Measurements from ENCODE around the gene DDHD1. TPM values are rescaled to one million over a fixed set of nuclear protein-coding genes. Genes with fewer than 3 reads are reported as not detected.

DDHD1 gene
- total RNA-seq, 1 experiment from 2014 or later = 14.0 TPM

GRCh38 chr14:53128303-53129028 lies 24.7 kb downstream of the DDHD1 start:
- TF ChIP-seq CTCF (IDR thresholded peaks at IDR 0.05; ENCODE audit: unreplicated experiment) = no peak
- Mint-ChIP-seq H3K27ac (ENCODE audit: unreplicated experiment) (no peak overlapping the region), H3K4me1 (ENCODE audit: low read depth, unreplicated experiment) (no peaks in the 10 kb centered on the region), H3K9me3 (ENCODE audit: low read depth, unreplicated experiment) (no peaks in the 10 kb centered on the region), H3K36me3 (ENCODE audit: insufficient read depth, unreplicated experiment) (no peaks in the 10 kb centered on the region), H3K27me3 (ENCODE audit: unreplicated experiment) (no peaks in the 10 kb centered on the region), H3K4me3 (ENCODE audit: low read depth, unreplicated experiment) (no peak overlapping the region)
- CTCF ChIA-PET = no interaction called here
- BruUV-seq (replicated peaks) = no TSS peak
- no peak for DNase-seq
- intact Hi-C loops (cut with micrococcal nuclease; ENCODE audit: unreplicated experiment) = no loop called here

- no peak overlapping the region for H3K27ac Mint-ChIP-seq (ENCODE audit: unreplicated experiment)
- no peak for TF ChIP-seq CTCF (IDR thresholded peaks at IDR 0.05; ENCODE audit: unreplicated experiment)
- intact Hi-C loops (cut with micrococcal nuclease; ENCODE audit: unreplicated experiment) = no loop called here
- DNase-seq = no peak
- no TSS peak for BruUV-seq (replicated peaks)
- H3K36me3 Mint-ChIP-seq (ENCODE audit: insufficient read depth, unreplicated experiment) = no peaks in the 10 kb centered on the region
- H3K4me1 Mint-ChIP-seq (ENCODE audit: low read depth, unreplicated experiment) = no peaks in the 10 kb centered on the region
- no peak overlapping the region for H3K4me3 Mint-ChIP-seq (ENCODE audit: low read depth, unreplicated experiment)
- CTCF ChIA-PET = interaction anchor here (0.6 kb wide), 1 partner anchor 165 kb away, joined by 4 read pairs; no protein-coding TSS in a partner anchor
- H3K27me3 Mint-ChIP-seq (ENCODE audit: unreplicated experiment) = no peaks in the 10 kb centered on the region
- no peaks in the 10 kb centered on the region for H3K9me3 Mint-ChIP-seq (ENCODE audit: low read depth, unreplicated experiment)
Observed at GRCh38 chr14:53127832-53128231, 25.3 kb downstream of the DDHD1 start.

- TF ChIP-seq CTCF (IDR thresholded peaks at IDR 0.05; ENCODE audit: unreplicated experiment) = no peak
- Mint-ChIP-seq H3K9me3 (ENCODE audit: low read depth, unreplicated experiment) (no peaks in the 10 kb centered on the region), H3K27me3 (ENCODE audit: unreplicated experiment) (no peaks in the 10 kb centered on the region), H3K27ac (ENCODE audit: unreplicated experiment) (no peak overlapping the region), H3K4me1 (ENCODE audit: low read depth, unreplicated experiment) (no peaks in the 10 kb centered on the region), H3K36me3 (ENCODE audit: insufficient read depth, unreplicated experiment) (no peaks in the 10 kb centered on the region), H3K4me3 (ENCODE audit: low read depth, unreplicated experiment) (no peak overlapping the region)
- BruUV-seq (replicated peaks) = no TSS peak
- CTCF ChIA-PET = interaction anchor here (0.6 kb wide), 1 partner anchor 165 kb away, joined by 4 read pairs; no protein-coding TSS in a partner anchor
- no peak for DNase-seq
- intact Hi-C loops (cut with micrococcal nuclease; ENCODE audit: unreplicated experiment) = no loop called here
Observed at GRCh38 chr14:53127151-53127550, 26.0 kb downstream of the DDHD1 start.

GRCh38 chr14:53126731-53127130 lies 26.4 kb downstream of the DDHD1 start:
- Mint-ChIP-seq H3K27ac (ENCODE audit: unreplicated experiment) (no peak overlapping the region), H3K9me3 (ENCODE audit: low read depth, unreplicated experiment) (no peaks in the 10 kb centered on the region), H3K4me1 (ENCODE audit: low read depth, unreplicated experiment) (no peaks in the 10 kb centered on the region), H3K36me3 (ENCODE audit: insufficient read depth, unreplicated experiment) (no peaks in the 10 kb centered on the region), H3K27me3 (ENCODE audit: unreplicated experiment) (no peaks in the 10 kb centered on the region), H3K4me3 (ENCODE audit: low read depth, unreplicated experiment) (no peak overlapping the region)
- intact Hi-C loops (cut with micrococcal nuclease; ENCODE audit: unreplicated experiment) = no loop called here
- DNase-seq = no peak
- no peak for TF ChIP-seq CTCF (IDR thresholded peaks at IDR 0.05; ENCODE audit: unreplicated experiment)
- CTCF ChIA-PET = no interaction called here
- BruUV-seq (replicated peaks) = no TSS peak
